ENCODE results near the gene FAM76A. TPM values are rescaled to one million over a fixed set of nuclear protein-coding genes. Genes with fewer than 3 reads are reported as not detected.

FAM76A gene
- total and polyA plus RNA-seq, 9 of the 15 experiments (the other 6 are each of a cell fraction or from before 2014, with no cell fraction given) = 9.5 to 14.6 (median 11.4) TPM

DNA sequence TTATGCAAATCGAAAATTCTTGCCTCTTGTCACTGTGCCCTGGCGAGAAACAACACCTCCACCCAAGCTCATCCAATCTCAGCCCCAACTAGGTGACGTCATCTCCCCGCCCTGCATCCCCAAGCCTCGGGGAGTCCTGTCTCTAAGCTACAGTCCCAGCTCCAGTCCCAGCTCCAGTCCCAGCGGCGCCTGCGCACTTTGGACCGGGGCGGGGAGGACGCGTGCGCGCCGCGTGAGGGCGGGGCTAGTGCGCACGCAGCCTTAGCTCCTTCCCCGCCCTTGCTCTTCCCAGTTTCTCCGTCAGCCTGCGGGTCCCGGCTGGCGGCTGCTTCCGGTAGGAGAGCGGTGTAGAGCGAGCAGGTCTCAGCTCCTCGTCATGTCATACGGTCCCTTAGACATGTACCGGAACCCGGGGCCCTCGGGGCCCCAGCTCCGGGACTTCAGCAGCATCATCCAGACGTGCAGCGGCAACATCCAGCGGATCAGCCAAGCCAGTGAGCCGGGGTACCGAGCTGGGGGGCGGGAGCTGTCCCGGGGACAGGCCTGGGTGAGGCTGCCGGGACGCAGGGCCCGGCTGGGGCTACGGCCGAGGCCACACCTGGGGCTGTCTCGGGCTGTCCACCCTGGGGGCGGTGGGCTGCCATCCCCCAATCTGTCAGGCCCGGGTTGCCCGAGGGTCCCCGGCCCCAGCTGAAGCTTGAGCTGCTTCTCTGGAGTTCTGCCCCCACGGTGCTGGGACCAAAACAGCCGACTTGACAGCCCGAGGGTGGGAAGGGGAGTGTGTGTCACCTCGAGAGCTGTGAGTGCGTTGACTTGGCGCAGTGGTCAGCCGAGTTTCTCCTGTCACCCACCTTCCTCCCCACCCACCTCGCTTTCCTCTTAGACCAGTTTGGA, 47.4 kb downstream of the FAM76A start, which contains the start of gene STX12 (continued):
- TF ChIP-seq, protein P1, sequence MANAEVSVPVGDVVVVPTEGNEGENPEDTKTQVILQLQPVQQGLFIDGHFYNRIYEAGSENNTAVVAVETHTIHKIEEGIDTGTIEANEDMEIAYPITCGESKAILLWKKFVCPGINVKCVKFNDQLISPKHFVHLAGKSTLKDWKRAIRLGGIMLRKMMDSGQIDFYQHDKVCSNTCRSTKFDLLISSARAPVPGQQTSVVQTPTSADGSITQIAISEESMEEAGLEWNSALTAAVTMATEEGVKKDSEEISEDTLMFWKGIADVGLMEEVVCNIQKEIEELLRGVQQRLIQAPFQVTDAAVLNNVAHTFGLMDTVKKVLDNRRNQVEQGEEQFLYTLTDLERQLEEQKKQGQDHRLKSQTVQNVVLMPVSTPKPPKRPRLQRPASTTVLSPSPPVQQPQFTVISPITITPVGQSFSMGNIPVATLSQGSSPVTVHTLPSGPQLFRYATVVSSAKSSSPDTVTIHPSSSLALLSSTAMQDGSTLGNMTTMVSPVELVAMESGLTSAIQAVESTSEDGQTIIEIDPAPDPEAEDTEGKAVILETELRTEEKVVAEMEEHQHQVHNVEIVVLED (CRISPR knock-in tag; IDR thresholded peaks at IDR 0.05) = peak; percentile 82
- TF ChIP-seq NELFE (IDR thresholded peaks at IDR 0.05; ENCODE audit: insufficient read depth, insufficient read length) (no peak), HDGF (IDR thresholded peaks at IDR 0.05) (no peak), SPI1 (IDR thresholded peaks at IDR 0.05; ENCODE audit: borderline replicate concordance, low read depth, low read length) (no peak), PYGO2 (tag; IDR thresholded peaks at IDR 0.05) (no peak), SOX6 (IDR thresholded peaks at IDR 0.05) (no peak), MEF2A (IDR thresholded peaks at IDR 0.05; ENCODE audit: control insufficient read depth, low read depth, low read length) (no peak), MIER1 (IDR thresholded peaks at IDR 0.05; ENCODE audit: low read depth) (0 out of 2 replicates have a peak, but pooled peaks have one; percentile 18), TCF3 (CRISPR knock-in tag; IDR thresholded peaks at IDR 0.05) (no peak), ZNF445 (CRISPR knock-in tag; IDR thresholded peaks at IDR 0.05; ENCODE audit: low read depth) (no peak), EWSR1 (IDR thresholded peaks at IDR 0.05; ENCODE audit: borderline replicate concordance, low read depth, partially characterized antibody) (no peak), ZC3H8 (IDR thresholded peaks at IDR 0.05) (no peak), KLF10 (CRISPR knock-in tag; IDR thresholded peaks at IDR 0.05) (no peak), HEY1 (CRISPR knock-in tag; IDR thresholded peaks at IDR 0.05; ENCODE audit: borderline replicate concordance) (no peak), TAF9B (IDR thresholded peaks at IDR 0.05; ENCODE audit: partially characterized antibody) (peak; percentile 67)
- TF ChIP-seq, protein P2, sequence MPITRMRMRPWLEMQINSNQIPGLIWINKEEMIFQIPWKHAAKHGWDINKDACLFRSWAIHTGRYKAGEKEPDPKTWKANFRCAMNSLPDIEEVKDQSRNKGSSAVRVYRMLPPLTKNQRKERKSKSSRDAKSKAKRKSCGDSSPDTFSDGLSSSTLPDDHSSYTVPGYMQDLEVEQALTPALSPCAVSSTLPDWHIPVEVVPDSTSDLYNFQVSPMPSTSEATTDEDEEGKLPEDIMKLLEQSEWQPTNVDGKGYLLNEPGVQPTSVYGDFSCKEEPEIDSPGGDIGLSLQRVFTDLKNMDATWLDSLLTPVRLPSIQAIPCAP (CRISPR knock-in tag; IDR thresholded peaks at IDR 0.05; ENCODE audit: borderline replicate concordance) = no peak
- TF ChIP-seq, protein P3, sequence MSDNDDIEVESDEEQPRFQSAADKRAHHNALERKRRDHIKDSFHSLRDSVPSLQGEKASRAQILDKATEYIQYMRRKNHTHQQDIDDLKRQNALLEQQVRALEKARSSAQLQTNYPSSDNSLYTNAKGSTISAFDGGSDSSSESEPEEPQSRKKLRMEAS (CRISPR knock-in tag; IDR thresholded peaks at IDR 0.05) = peak; percentile 64

Data from K562 (cell line).